Endothelial cell of umbilical vein (primary cell): ENCODE measurements around the gene GBP3. TPM values are rescaled to one million over a fixed set of nuclear protein-coding genes. Genes with fewer than 3 reads are reported as not detected.

Experiments used
- BruUV-seq: library from RNA; stranded (reverse); fragments of 400-500 nt; replicated peaks from 2 replicates; lab custom pipeline; 2021; lab: Mats Ljungman, UMichigan
- CTCF ChIA-PET: fragments of 300-600, 350-600 bp; sonication (Branson Sonifier 250); formaldehyde crosslinking; loops from one replicate; lab custom pipeline; 2021; ENCODE audit warnings: antibody characterized with exemption, inconsistent platforms; lab: Charles Lee
- POLR2A ChIA-PET: fragments of 300-600, 350-600 bp; sonication (Branson Sonifier 250); formaldehyde crosslinking; loops from one replicate; lab custom pipeline; 2021; ENCODE audit warnings: antibody characterized with exemption, inconsistent platforms; lab: Charles Lee
- DNase-seq: peaks from one replicate; pipeline ENCODE4 v3.0.0-alpha.2; 2011; ENCODE audit warnings: low read depth, low spot score
- FAIRE-seq: peaks from 2 replicates; lab custom pipeline; 2011; peaks lifted over from hg19 to GRCh38; lab: Jason Lieb, UNC
- H2AFZ ChIP-seq: 2 replicates; pipeline ENCODE4 v1.6.0; 2012; ENCODE audit warnings: low read depth, low read length, control low read depth, inconsistent platforms
- H3K27ac ChIP-seq: 2 replicates; pipeline ENCODE4 v1.5.1; 2011; ENCODE audit warnings: low read depth, mild to moderate bottlenecking, control low read depth, low read length, moderate library complexity; ENCODE audit not compliant: insufficient read depth
- H3K27me3 ChIP-seq, 2 experiments: 2 replicates each; pipeline versions ENCODE4 v1.6.0 to v1.6.1; 2011; ENCODE audit warnings: low read length in 2 of 2, mixed read lengths in 1 of 2; ENCODE audit not compliant: control insufficient read depth in 2 of 2, insufficient read depth in 2 of 2
- H3K36me3 ChIP-seq, 2 experiments: 2 replicates in 1 of 2; 3 replicates in 1 of 2; pipeline ENCODE4 v1.5.1; 2011; ENCODE audit warnings: low read length in 2 of 2, mild to moderate bottlenecking in 1 of 2, moderate library complexity in 1 of 2; ENCODE audit not compliant: control insufficient read depth in 2 of 2, insufficient read depth in 2 of 2; ENCODE audit errors: extremely low read depth in 1 of 2
- H3K4me1 ChIP-seq: 3 replicates; pipeline ENCODE4 v1.5.1; 2011; ENCODE audit warnings: mild to moderate bottlenecking, low read length; ENCODE audit not compliant: control insufficient read depth, insufficient read depth; ENCODE audit errors: extremely low read depth
- H3K4me2 ChIP-seq: 2 replicates; pipeline ENCODE4 v1.6.1; 2011; ENCODE audit warnings: low read length, control low read depth, mixed read lengths; ENCODE audit not compliant: insufficient read depth
- H3K4me3 ChIP-seq, 3 experiments: fragments of 200-600 bp in 1 of 3; sonication (generic), shearing (Covaris generic) in 1 of 3; replicated peaks in 1 of 3; 2 replicates each; pipeline ENCODE4 v1.5.1; 2011 to 2016; ENCODE audit warnings: control low read depth in 3 of 3, low read length in 3 of 3, mild to moderate bottlenecking in 2 of 3, inconsistent platforms in 1 of 3, low read depth in 1 of 3, moderate library complexity in 1 of 3; ENCODE audit not compliant: insufficient read depth in 1 of 3
- H3K79me2 ChIP-seq: 2 replicates; pipeline ENCODE4 v1.6.0; 2012; ENCODE audit warnings: low read length, inconsistent platforms; ENCODE audit not compliant: control insufficient read depth, insufficient read depth
- H3K9ac ChIP-seq: replicated peaks from 2 replicates; pipeline ENCODE3; 2011; ENCODE audit warnings: low read length, control low read depth; ENCODE audit not compliant: insufficient read depth; ENCODE audit errors: extremely low read depth
- H3K9me1 ChIP-seq: replicated peaks from 3 replicates; pipeline ENCODE4 v1.6.0; 2011; ENCODE audit warnings: mild to moderate bottlenecking, low read length; ENCODE audit not compliant: control insufficient read depth, insufficient read depth; ENCODE audit errors: extremely low read depth
- H3K9me3 ChIP-seq: replicated peaks from 2 replicates; pipeline ENCODE4 v1.5.1; 2012; ENCODE audit warnings: low read length, inconsistent platforms; ENCODE audit not compliant: control insufficient read depth, insufficient read depth
- H4K20me1 ChIP-seq: replicated peaks from 2 replicates; pipeline ENCODE3; 2011; ENCODE audit warnings: mild to moderate bottlenecking, low read length; ENCODE audit not compliant: control insufficient read depth, insufficient read depth; ENCODE audit errors: extremely low read depth
- CTCF ChIP-seq, 2 donors: IDR thresholded peaks; 1 replicate in 1 of 2; 2 replicates in 1 of 2; pipeline ENCODE4 v1.5.1; 2011; ENCODE audit warnings: low read length in 2 of 2, mild to moderate bottlenecking in 2 of 2, moderate library complexity in 2 of 2, control low read depth in 1 of 2, inconsistent platforms in 1 of 2, low read depth in 1 of 2; ENCODE audit not compliant: insufficient read depth in 1 of 2; ENCODE audit errors: extremely low read depth in 1 of 2
- EZH2 ChIP-seq: IDR thresholded peaks from 2 replicates; pipeline ENCODE4 v1.6.1; 2012; ENCODE audit warnings: borderline replicate concordance, low read depth, mild to moderate bottlenecking, moderate library complexity, low read length, inconsistent platforms; ENCODE audit not compliant: severe bottlenecking
- FOS ChIP-seq: IDR thresholded peaks from 2 replicates; pipeline ENCODE4 v1.6.1; 2011; ENCODE audit warnings: mild to moderate bottlenecking, low read length, moderate library complexity, borderline replicate concordance; ENCODE audit not compliant: insufficient read depth
- GATA2 ChIP-seq: IDR thresholded peaks from 2 replicates; pipeline ENCODE4 v1.7.0; 2011; ENCODE audit warnings: low read depth, mild to moderate bottlenecking, moderate library complexity, mixed read lengths, low read length; ENCODE audit not compliant: insufficient read length, insufficient read depth
- JUN ChIP-seq: IDR thresholded peaks from 2 replicates; pipeline ENCODE4 v1.6.1; 2011; ENCODE audit warnings: borderline replicate concordance, low read depth; ENCODE audit not compliant: insufficient read length, insufficient read depth
- MAX ChIP-seq: IDR thresholded peaks from 2 replicates; pipeline ENCODE4 v1.6.1; 2011; ENCODE audit not compliant: insufficient read depth, insufficient read length
- MYC ChIP-seq: IDR thresholded peaks from one replicate; pipeline ENCODE4 v1.6.1; 2011; ENCODE audit warnings: mild to moderate bottlenecking, low read depth, low read length
- POLR2A ChIP-seq: IDR thresholded peaks from 2 replicates; pipeline ENCODE4 v1.6.1; 2012; ENCODE audit warnings: low read depth, mild to moderate bottlenecking, control low read depth, low read length
- POLR2AphosphoS5 ChIP-seq: IDR thresholded peaks from 2 replicates; pipeline ENCODE4 v1.6.1; 2012; ENCODE audit warnings: low read depth, mild to moderate bottlenecking, control low read depth, low read length, moderate library complexity; ENCODE audit not compliant: insufficient read depth
- dilution Hi-C: fragments of 300-500 bp; cut with MboI; formaldehyde crosslinking; loops from one replicate; pipeline ENCODE4 v1.15.0; 2019; ENCODE audit warnings: low sequenced_read_pairs; ENCODE audit not compliant: extremely low pct_ligation_motif_present
- intact Hi-C: fragments of 100-400 bp; cut with micrococcal nuclease; formaldehyde crosslinking; loops from one replicate; pipeline ENCODE4 v1.10.0; 2022
- polyA plus RNA-seq, 4 experiments: library from polyadenylated mRNA; depleted of rRNA in 3 of 4; stranded (reverse) in 3 of 4; unstranded in 1 of 4; fragments of >200 nt; gene quantifications; 2 replicates each; pipeline versions ENCODE4 v1.2.1 to v1.2.3, GENCODE V29; 2011 to 2012; ENCODE audit warnings: missing spikeins in 1 of 4
- total RNA-seq: library from RNA; stranded (reverse); gene quantifications from 2 replicates; pipeline ENCODE4 v1.2.3, GENCODE V29; 2021

GBP3 gene
- total and polyA plus RNA-seq, 2 donors (not counting 3 experiments of a cell fraction or from before 2014, with no cell fraction given), result 5.7 to 7.3 TPM

GRCh38 chr1:89042491-89042890 lies 19.8 kb upstream of the GBP3 start:
- FAIRE-seq (no peak), DNase-seq (no peak)
- dilution Hi-C loops, result no loop called here
- Histone ChIP-seq H3K79me2 (no peaks in the 10 kb centered on the region), H3K4me1 (no peaks in the 10 kb centered on the region), H3K9me3 (no peaks in the 10 kb centered on the region), H3K27me3 (no peaks in the 10 kb centered on the region), H2AFZ (no peak overlapping the region), H3K4me3 (no peak overlapping the region), H3K9ac (no peak overlapping the region), H3K27ac (no peak overlapping the region), H4K20me1 (no peaks in the 10 kb centered on the region), H3K4me2 (no peak overlapping the region), H3K36me3 (no peaks in the 10 kb centered on the region), H3K9me1 (no peaks in the 10 kb centered on the region)
- intact Hi-C loops, result no loop called here
- POLR2A ChIA-PET, result no interaction called here
- TF ChIP-seq CTCF (IDR thresholded peaks at IDR 0.05; ENCODE audit: extremely low read depth in 1 of 2, insufficient read depth in 1 of 2, low read depth in 1 of 2, low read length in 2 of 2) (no peak), EZH2 (no peak), MAX (no peak), JUN (no peak), POLR2A (no peak), MYC (no peak), GATA2 (no peak), POLR2AphosphoS5 (no peak), FOS (no peak)
- no TSS peak for BruUV-seq
- CTCF ChIA-PET, result interaction anchor here (1.1 to 1.5 kb wide), 3 partner anchors 8 to 43 kb away, joined by 3 to 4 read pairs (median 3); partner anchors contain the start of gene GBP3
